H1 (cell line): ENCODE data around the gene ACYP2. TPM values are rescaled to one million over a fixed set of nuclear protein-coding genes. Genes with fewer than 3 reads are reported as not detected.

ENCODE experiments used
- ATF2 ChIP-seq: IDR thresholded peaks from 2 replicates; pipeline ENCODE4 v1.6.1; 2012; ENCODE audit warnings: low read length, inconsistent platforms
- ATF3 ChIP-seq: IDR thresholded peaks from 2 replicates; pipeline ENCODE4 v1.6.1; 2011; ENCODE audit warnings: low read depth, mild to moderate bottlenecking, low read length; ENCODE audit not compliant: insufficient read depth
- KDM4A ChIP-seq: IDR thresholded peaks from one replicate; pipeline ENCODE4 v1.7.1; 2012; ENCODE audit warnings: low read depth, mild to moderate bottlenecking, moderate library complexity, low read length, inconsistent platforms; ENCODE audit not compliant: severe bottlenecking
- NANOG ChIP-seq: IDR thresholded peaks from 2 replicates; pipeline ENCODE4 v1.6.1; 2011; ENCODE audit warnings: low read length, low read depth, mild to moderate bottlenecking, inconsistent platforms; ENCODE audit not compliant: insufficient read depth, poor library complexity, severe bottlenecking
- RBBP5 ChIP-seq: IDR thresholded peaks from 2 replicates; pipeline ENCODE4 v1.7.1; 2012; ENCODE audit warnings: low read depth, mild to moderate bottlenecking, inconsistent platforms, low read length, moderate library complexity, borderline replicate concordance
- RFX5 ChIP-seq: IDR thresholded peaks from 2 replicates; pipeline ENCODE4 v1.6.1; 2011; ENCODE audit warnings: low read depth, low read length, improper control_type of control experiment, borderline replicate concordance
- SIN3A ChIP-seq, 2 experiments: IDR thresholded peaks in 1 of 2; conservative IDR thresholded peaks in 1 of 2; 2 replicates each; pipeline ENCODE4 v1.6.1; 2011 to 2012; ENCODE audit warnings: low read length in 2 of 2, improper control_type of control experiment in 1 of 2, low read depth in 1 of 2, mild to moderate bottlenecking in 1 of 2
- SUZ12 ChIP-seq: fragments of 200-600 bp; sonication (generic); IDR thresholded peaks from 2 replicates; pipeline ENCODE4 v1.6.1; 2012; ENCODE audit warnings: mild to moderate bottlenecking, inconsistent platforms, low read length, moderate library complexity, mixed read lengths
- TAF1 ChIP-seq: IDR thresholded peaks from 2 replicates; pipeline ENCODE4 v1.6.1; 2011; ENCODE audit warnings: mild to moderate bottlenecking, low read depth, low read length
- USF2 ChIP-seq: IDR thresholded peaks from 2 replicates; pipeline ENCODE4 v1.6.1; 2011; ENCODE audit warnings: low read length, improper control_type of control experiment
- polyA plus RNA-seq, 7 experiments: library from polyadenylated mRNA; depleted of rRNA in 3 of 7; stranded (reverse) in 5 of 7; unstranded in 2 of 7; fragments of >200 nt in 5 of 7; fragments of 200-250 nt in 2 of 7; gene quantifications; 1 replicate in 5 of 7; 2 replicates in 1 of 7; 4 replicates in 1 of 7; pipeline versions ENCODE4 v1.2.1 to v1.2.3, GENCODE V29; 2011 to 2013; ENCODE audit warnings: missing spikeins in 2 of 7, mixed read lengths in 2 of 7
- total RNA-seq: library from RNA; stranded (reverse); fragmentation: NEBNext Ultra II Directional; extraction: Animal tissue kit (Norgen Biotek cat#: 25700); gene quantifications from 2 replicates; pipeline ENCODE4 v1.2.1, GENCODE V29; 2021

The ACYP2 gene
- total and polyA plus RNA-seq, 2 of the 8 experiments (the other 6 are each of a cell fraction or from before 2014, with no cell fraction given), result 3.4 to 4.4 TPM

GRCh38 chr2:54330162-54330925, 214.9 kb downstream of the ACYP2 start (continued):
- TF ChIP-seq SIN3A (conservative IDR thresholded peaks at IDR 0.05 in 1 of 2, IDR thresholded peaks at IDR 0.05 in 1 of 2; ENCODE audit: low read depth in 1 of 2, low read length in 2 of 2), result peak in 1 of 2 experiments; percentile 57; a peak in 2 of 4 replicates
- no peak for TF ChIP-seq NANOG
- TF ChIP-seq SUZ12, result peak; percentile 31; the same call in 1 of the 2 replicates
- TF ChIP-seq USF2, result no peak
- no peak for TF ChIP-seq RFX5
- TF ChIP-seq KDM4A, result peak; percentile 90
- peak; percentile 70; the same call in 1 of the 2 replicates for TF ChIP-seq TAF1
- no peak for TF ChIP-seq ATF3
- peak; percentile 78; the same call in 1 of the 2 replicates for TF ChIP-seq RBBP5
- 0 out of 2 replicates have a peak, but pooled peaks have one; percentile 11 for TF ChIP-seq ATF2
